ENCODE data around the gene MAP4. TPM values are rescaled to one million over a fixed set of nuclear protein-coding genes. Genes with fewer than 3 reads are reported as not detected.
"Not testable (repeated sequence)": the region's sequence is repeated elsewhere in the genome, so short reads cannot be mapped to it uniquely, and the experiment has no call there.

MAP4 gene
- total RNA-seq, 2 experiments from 2014 or later: 95.2 to 96.7 TPM

DNA sequence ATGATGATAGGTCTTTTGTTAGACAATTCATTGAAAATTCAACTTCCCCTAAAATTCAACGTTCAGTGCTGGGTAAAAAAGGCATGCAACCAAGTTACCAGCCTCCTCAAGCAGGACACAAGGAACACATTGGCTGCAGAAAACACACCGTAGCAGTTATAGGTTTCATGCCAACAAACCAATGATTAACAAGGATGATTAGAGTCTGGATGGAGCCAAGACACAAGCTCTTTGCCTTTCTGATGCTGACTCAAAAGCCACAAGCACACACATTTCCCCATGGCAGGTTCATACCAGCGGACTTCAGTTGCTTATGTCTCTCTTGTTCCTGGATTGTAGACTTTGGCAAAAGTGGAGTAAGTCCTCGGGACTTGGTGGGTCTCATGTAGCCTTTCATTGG, 107.5 kb downstream of the MAP4 start:
- H3K36me3 Mint-ChIP-seq: peaks cover 34% of the 10 kb centered on the region
- no peak for DNase-seq
- H3K27me3 Mint-ChIP-seq: no peaks in the 10 kb centered on the region
- H3K9me3 Mint-ChIP-seq: no peaks in the 10 kb centered on the region
- no peak overlapping the region for H3K27ac Mint-ChIP-seq
- no peaks in the 10 kb centered on the region for H3K4me1 Mint-ChIP-seq
- H3K4me3 Mint-ChIP-seq: no peak overlapping the region

DNA sequence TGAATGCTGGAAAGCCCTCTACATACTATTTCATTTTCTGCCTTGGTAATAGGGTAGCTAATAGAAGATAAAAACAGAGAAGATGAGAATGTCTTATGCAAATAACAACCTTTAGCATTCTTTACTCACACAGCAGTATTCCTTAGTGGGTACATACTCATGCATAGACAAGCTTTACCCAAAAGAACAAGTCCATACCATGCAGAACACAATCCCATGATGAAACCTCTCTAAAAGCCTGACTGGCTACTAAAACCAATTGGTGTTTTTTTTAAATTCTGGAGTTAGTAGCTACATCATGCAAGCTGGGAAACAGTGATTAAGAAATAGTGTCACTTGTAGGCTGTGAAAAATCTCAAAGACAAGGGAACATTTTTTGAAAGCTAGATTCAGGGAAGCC, 108.4 kb downstream of the MAP4 start:
- DNase-seq: no peak
- Mint-ChIP-seq H3K36me3 (peaks cover 36% of the 10 kb centered on the region), H3K27ac (no peak overlapping the region), H3K9me3 (no peaks in the 10 kb centered on the region), H3K4me3 (no peak overlapping the region), H3K27me3 (no peaks in the 10 kb centered on the region), H3K4me1 (no peaks in the 10 kb centered on the region)

DNA sequence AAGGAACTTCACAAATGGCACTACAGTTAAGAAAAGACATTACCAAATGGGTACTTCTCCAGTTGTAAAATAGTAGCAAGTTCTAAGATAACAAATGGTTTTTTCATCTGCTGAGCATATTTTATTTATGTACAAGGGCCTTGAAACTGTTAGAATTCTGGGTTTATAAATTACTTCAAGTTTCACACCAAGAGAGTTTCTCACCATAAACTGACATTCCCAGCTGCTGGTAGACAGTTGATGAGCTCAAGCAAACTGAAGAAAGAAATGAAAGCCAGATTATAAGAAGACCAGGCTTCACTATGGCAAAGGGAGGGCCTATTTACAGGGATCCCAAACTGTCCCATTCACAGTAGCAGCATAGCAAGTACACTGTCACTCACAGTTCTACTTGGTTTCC, 113.5 kb downstream of the MAP4 start:
- H3K4me1 Mint-ChIP-seq: peaks cover 10% of the 10 kb centered on the region
- no peaks in the 10 kb centered on the region for H3K9me3 Mint-ChIP-seq
- no peaks in the 10 kb centered on the region for H3K27me3 Mint-ChIP-seq
- no peak overlapping the region for H3K27ac Mint-ChIP-seq
- no peak overlapping the region for H3K4me3 Mint-ChIP-seq
- DNase-seq: no peak
- peaks cover 12% of the 10 kb centered on the region for H3K36me3 Mint-ChIP-seq

DNA sequence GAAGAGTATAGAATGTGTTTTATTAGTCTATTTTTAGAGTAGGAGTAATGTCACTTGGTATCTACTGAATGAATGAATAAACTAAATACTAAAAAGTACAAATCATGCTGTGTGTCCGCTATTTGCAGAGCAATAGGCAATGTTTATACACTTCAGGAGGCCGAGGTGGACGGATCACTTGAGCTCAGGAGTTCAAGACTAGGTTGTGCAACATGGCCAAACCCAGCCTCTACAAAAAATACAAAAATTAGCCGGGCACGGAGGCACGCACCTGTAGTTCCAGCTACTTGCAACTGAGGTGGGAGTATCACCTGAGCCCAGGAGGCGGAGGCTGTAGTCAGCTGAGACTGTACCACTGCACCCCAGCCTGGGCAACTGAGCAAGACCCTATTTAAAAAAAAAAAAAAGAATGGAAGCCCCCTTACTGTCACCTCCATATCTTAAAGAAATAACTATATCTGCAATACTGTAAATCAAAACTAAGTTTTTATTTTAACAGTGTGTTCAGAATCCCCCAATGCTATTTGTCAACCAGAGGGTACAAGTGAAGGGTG, 114.9 kb downstream of the MAP4 start:
- H3K27ac Mint-ChIP-seq: no peak overlapping the region
- no peak for DNase-seq
- no peaks in the 10 kb centered on the region for H3K27me3 Mint-ChIP-seq
- peaks cover 8% of the 10 kb centered on the region for H3K36me3 Mint-ChIP-seq
- H3K9me3 Mint-ChIP-seq: no peaks in the 10 kb centered on the region
- H3K4me3 Mint-ChIP-seq: no peak overlapping the region
- peaks cover 13% of the 10 kb centered on the region for H3K4me1 Mint-ChIP-seq

DNA sequence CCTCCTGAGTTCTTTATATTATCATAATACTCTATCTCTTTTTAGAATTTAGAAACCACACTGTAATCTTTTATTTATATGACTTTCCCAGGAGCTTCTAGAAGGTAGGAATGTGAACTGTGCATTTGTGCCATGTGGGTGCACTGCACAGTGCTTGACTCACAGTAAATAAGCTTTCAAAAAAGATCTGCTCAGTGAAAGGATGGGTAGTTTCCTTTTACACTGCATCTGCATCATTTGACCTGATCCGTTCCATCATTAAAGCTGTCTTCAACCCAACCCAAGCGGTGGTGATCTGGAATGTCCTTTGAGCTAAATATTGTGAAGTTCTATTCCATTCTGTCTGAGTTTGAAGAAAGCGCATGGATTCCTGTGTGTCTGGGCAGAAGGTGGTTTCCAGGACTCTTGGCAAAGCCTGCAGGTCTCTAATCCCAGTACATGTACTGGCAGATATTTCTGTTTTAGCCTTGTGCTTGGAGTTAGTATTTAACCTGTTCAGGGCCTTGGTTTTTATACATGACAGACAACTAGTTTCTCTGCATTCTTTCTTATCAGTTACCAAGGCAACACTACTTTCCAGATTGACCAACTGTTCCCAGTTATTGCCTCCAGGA, 116.6 kb downstream of the MAP4 start:
- DNase-seq: no peak
- H3K36me3 Mint-ChIP-seq: peaks cover 2% of the 10 kb centered on the region

DNA sequence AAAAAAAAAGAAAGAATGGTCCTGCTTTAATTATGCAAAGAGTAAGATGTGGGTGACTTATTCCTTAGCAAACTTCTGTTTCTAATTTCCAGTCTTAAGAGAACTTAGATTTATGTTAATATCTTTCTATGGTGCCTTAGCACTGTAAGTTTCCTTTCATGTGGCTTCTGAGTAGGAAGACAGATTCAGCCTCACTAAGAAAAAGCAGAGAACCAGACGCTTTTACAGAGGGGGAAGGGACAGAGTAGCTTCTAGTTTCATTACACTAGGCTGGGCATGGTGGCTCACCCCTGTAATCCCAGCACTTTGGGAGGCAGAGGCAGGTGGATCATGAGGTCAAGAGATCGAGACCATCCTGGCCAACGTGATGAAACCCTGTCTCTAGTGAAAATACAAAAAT, 118.3 kb downstream of the MAP4 start:
- no peak for DNase-seq
- Mint-ChIP-seq H3K9me3 (no peaks in the 10 kb centered on the region), H3K4me1 (peaks cover 13% of the 10 kb centered on the region), H3K36me3 (no peaks in the 10 kb centered on the region), H3K27ac (no peak overlapping the region), H3K4me3 (no peak overlapping the region), H3K27me3 (no peaks in the 10 kb centered on the region)

More for the DNA sequence above, 116.6 kb downstream of the MAP4 start:
- Mint-ChIP-seq H3K27me3 (no peaks in the 10 kb centered on the region), H3K4me1 (peaks cover 13% of the 10 kb centered on the region), H3K9me3 (no peaks in the 10 kb centered on the region), H3K4me3 (no peak overlapping the region), H3K27ac (no peak overlapping the region)

DNA sequence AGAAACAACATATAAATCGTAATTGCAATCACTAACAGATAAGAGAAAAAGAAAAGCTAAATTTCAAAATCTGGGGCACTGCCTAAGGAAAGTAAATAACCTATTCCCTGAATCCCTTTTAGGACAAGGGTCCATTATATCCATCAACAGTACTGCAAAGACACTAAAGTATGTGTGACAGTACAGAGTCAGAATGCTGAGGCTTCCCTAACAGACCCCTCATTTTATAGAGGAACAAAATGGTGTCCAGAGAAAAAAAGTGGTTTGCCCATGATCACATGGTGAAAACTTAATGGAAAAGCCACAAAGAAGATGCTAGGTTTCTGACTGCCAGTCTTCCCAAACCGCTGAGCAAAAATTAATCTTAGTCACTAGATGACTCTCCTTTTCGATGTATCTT, 119.5 kb downstream of the MAP4 start:
- Mint-ChIP-seq H3K36me3 (peaks cover 4% of the 10 kb centered on the region), H3K4me1 (peaks cover 13% of the 10 kb centered on the region), H3K27ac (no peak overlapping the region), H3K9me3 (no peaks in the 10 kb centered on the region), H3K27me3 (no peaks in the 10 kb centered on the region), H3K4me3 (no peak overlapping the region)
- no peak for DNase-seq

DNA sequence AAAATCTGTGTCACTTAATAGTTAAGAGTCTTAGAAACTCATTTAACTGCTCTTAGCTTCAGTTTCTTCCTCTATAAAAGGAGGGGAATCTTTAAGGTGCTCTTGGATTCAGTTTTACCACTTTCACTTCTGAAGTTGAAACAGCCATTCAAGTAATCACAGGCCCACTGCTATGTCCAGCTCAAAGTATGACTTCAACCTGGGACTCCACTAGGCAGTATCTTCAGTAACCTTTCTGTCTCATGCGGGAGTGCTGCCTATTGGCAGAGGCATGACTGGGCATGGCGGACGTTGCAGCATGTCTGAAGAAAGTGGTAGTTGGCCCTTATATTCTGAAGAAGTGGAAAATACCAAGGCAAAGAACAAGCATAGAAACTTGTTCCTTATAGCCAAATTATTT, 121.0 kb downstream of the MAP4 start:
- H3K4me3 Mint-ChIP-seq: no peak overlapping the region
- peaks cover 13% of the 10 kb centered on the region for H3K4me1 Mint-ChIP-seq
- no peaks in the 10 kb centered on the region for H3K9me3 Mint-ChIP-seq
- peaks cover 4% of the 10 kb centered on the region for H3K36me3 Mint-ChIP-seq
- no peak for DNase-seq
- H3K27ac Mint-ChIP-seq: no peak overlapping the region
- H3K27me3 Mint-ChIP-seq: no peaks in the 10 kb centered on the region

DNA sequence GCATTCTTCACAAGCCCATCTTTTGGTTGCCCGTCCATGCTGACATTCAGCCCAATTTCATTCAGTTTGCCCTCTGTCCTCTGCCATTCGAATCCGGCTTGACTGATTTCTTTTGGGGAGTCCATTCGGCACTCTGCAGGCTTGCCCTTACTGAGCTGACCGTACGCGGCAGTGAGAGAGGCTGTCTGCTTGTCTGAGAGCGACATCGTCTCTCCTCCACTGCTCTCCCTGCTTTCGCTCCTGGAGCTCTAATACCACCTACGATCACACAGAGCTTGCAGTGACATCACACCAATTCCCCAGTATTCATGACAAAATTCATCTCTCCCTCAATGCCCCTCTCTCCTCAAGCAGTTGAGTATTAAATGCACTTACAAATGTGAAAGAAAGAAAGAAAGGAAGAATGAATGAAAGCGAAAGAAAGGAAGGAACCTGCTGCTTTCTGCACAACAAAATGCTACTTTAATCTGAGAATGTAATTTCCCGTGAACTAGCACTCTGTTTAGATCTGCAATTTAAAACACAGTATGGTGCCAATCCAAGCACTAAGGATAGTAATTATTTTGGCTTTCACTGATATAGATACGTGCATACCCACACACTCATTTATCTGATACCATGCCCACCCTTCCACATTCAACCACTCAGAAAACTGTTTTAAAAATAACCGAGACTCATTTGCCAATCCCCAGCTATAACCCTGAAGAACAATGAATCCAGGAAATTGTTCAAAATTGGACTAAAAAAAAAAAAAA, 123.8 kb downstream of the MAP4 start:
- DNase-seq: no peak
- no peaks in the 10 kb centered on the region for H3K4me1 Mint-ChIP-seq
- H3K27ac Mint-ChIP-seq: no peak overlapping the region
- peaks cover 4% of the 10 kb centered on the region for H3K36me3 Mint-ChIP-seq
- no peaks in the 10 kb centered on the region for H3K27me3 Mint-ChIP-seq
- H3K4me3 Mint-ChIP-seq: no peak overlapping the region
- H3K9me3 Mint-ChIP-seq: no peaks in the 10 kb centered on the region

DNA sequence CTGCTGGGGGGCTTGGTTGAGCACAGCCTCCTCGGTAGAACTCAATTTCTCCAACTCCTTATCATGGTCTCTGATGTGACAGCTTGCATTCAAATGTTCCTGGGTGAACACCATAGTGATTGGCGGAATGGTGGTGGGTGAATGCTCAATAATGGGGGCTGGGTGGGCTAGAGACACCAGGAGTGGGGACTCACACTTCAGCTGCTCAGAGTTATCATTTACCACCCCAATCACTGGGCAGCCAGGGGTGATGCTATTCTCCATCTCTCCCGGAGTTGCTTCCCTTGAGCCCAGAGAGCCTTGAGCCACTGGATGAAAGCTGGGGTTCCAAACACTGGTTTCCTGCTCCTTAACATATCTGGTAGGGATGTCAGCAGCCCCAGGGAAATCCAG, 124.6 kb downstream of the MAP4 start:
- H3K27me3 Mint-ChIP-seq: no peaks in the 10 kb centered on the region
- no peak for DNase-seq
- H3K36me3 Mint-ChIP-seq: peaks cover 4% of the 10 kb centered on the region
- no peak overlapping the region for H3K4me3 Mint-ChIP-seq
- no peak overlapping the region for H3K27ac Mint-ChIP-seq
- H3K9me3 Mint-ChIP-seq: no peaks in the 10 kb centered on the region
- H3K4me1 Mint-ChIP-seq: no peaks in the 10 kb centered on the region

DNA sequence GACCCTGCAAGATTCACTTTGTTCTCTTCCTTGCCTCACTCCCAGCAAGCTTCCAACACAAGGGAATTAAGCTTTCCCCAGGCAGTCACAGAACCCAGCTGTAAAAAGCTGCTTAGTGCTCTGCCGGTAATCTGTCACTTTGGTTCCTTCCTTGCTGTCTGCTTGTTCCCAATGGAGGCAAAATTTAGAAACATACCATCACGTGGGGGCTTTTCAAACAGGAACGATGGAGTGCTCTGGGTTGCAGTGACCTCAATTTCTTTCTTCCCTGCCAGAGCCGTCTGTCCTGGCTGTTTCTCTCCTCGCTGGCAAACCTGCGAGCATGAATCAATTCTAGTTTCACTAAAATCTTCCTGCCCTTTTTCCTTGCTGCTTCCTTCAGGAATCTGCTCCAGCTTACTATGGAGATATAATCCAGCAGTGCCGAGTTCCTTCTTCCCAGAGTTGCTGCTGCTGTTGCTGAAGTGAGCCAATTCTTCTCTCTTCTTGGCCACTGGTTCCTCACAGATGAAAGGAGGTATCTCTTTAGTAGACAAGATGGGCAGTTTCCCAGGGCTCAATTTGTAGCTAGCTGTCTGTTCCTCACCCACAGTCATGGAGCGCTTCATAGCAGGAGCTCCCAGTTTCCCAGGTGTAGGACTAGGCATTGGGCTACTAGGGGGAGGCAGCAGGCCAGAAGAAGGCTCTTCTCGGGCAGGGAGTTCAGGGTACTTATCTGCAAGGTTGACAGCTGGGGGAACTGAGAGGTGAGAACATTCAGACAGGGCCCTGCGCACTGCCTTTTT, 125.2 kb downstream of the MAP4 start:
- H3K9me3 Mint-ChIP-seq: no peaks in the 10 kb centered on the region

DNA sequence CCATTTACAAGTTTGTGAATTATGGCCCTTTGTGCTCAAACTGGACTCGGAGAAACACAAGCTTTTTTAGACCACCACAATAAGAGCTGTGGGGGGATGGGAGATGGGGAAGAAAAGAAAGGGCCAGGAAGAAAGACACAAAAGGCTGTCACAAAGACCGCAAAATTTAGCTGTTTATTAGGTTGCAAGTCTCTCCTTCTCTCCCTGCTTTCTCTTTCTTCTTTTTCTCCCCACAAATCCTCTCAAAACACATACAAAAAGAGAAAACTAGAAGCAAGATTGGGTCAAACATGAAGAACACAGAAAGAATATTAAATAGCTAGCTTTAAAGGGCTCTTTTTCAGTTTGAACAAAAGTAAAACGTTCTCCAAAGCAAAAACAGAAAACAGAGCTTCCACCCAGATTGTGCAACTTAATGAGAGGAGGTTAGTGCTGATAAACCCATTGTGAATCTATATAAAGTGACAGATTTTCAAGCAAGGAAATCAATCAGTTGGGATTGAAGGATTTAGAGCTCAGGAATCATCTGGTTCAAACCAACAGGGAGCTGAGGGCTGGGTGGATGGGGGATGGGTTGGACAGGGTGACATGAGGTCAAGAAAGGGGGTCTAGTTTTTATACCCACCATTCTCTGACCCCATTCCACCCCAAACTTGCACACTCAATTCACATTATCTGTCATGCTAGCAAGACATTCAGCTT, 125.9 kb downstream of the MAP4 start:
- Mint-ChIP-seq H3K36me3 (peaks cover 12% of the 10 kb centered on the region), H3K27me3 (no peaks in the 10 kb centered on the region), H3K27ac (no peak overlapping the region), H3K4me3 (no peak overlapping the region), H3K4me1 (peaks cover under 1% of the 10 kb centered on the region), H3K9me3 (no peaks in the 10 kb centered on the region)
- no peak for DNase-seq

More for the DNA sequence above, 125.2 kb downstream of the MAP4 start:
- H3K27ac Mint-ChIP-seq: no peak overlapping the region
- no peak for DNase-seq
- H3K4me1 Mint-ChIP-seq: no peaks in the 10 kb centered on the region
- H3K4me3 Mint-ChIP-seq: no peak overlapping the region
- peaks cover 6% of the 10 kb centered on the region for H3K36me3 Mint-ChIP-seq
- H3K27me3 Mint-ChIP-seq: no peaks in the 10 kb centered on the region

DNA sequence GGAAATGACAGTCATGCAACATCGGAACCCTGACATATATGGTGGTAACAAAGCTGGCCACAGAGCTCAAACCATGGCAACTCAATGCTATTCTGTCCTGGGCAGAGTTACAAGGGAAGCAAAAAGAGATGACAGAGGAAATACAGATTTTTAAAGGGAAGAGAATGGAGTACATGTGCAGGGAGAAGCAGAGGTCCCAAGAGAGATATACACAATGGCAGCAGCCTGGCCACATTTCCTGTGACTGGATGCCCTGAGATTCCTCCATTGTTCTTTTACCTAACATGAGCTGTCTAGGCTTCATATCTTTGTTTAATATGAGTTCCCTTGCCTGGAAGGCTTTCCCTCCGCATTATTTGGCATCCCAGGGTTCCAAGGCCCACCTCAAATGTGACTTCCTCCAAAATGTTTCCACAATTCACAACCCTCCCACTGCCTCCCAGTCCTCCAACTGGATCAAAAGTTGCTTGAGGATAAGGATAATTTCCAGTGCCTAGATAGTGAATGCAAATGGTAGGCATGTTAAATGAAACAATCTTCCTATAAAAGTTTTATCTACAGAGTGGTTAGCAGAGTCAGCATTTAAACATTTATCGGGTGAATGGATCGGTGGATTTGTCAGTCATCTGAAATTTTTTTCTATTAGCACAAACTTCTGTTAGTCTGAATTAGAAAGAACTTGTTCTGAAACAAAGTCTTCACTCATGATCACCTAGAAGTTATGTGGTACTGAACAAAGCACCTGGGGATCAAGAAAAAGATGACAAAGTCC, 127.0 kb downstream of the MAP4 start:
- Mint-ChIP-seq H3K9me3 (peaks cover 2% of the 10 kb centered on the region), H3K4me3 (no peak overlapping the region), H3K36me3 (peaks cover 23% of the 10 kb centered on the region), H3K4me1 (peaks cover 7% of the 10 kb centered on the region), H3K27me3 (no peaks in the 10 kb centered on the region), H3K27ac (no peak overlapping the region)
- no peak for DNase-seq

DNA sequence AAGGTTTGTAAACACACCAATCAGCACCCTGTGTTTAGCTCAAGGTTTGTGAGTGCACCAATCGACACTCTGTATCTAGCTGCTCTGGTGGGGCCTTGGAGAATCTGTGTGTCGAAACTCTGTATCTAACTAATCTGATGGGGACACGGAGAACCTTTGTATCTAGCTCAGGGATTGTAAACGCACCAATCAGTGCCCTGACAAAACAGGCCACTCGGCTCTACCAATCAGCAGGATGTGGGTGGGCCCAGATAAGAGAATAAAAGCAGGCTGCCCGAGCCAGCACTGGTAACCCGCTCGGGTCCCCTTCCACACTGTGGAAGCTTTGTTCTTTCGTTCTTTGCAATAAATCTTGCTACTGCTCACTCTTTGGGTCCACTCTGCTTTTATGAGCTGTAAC, 128.2 kb downstream of the MAP4 start:
- not testable (repeated sequence) for H3K27me3 Mint-ChIP-seq, H3K4me1 Mint-ChIP-seq, DNase-seq, H3K27ac Mint-ChIP-seq, H3K4me3 Mint-ChIP-seq, H3K9me3 Mint-ChIP-seq
- peaks cover 23% of the 10 kb centered on the region for H3K36me3 Mint-ChIP-seq

All from activated naive CD8-positive, alpha-beta T cell treated with anti-CD3 and anti-CD28 coated beads for 36 hours (primary cell).